Uterus (tissue), 2 donors: ENCODE measurements around the gene SHKBP1.

ENCODE experiments used
- CTCF ChIP-seq, 4 experiments: fragments of 200-600 bp in 2 of 4; fragments of 450-650 bp in 2 of 4; sonication (generic) in 2 of 4; IDR thresholded peaks; one replicate each; pipeline ENCODE4 v1.5.1; 2016 to 2019; ENCODE audit warnings: antibody characterized with exemption in 4 of 4, mild to moderate bottlenecking in 2 of 4, moderate library complexity in 1 of 4
- POLR2A ChIP-seq, 2 donors: fragments of 450-650 bp; IDR thresholded peaks; one replicate each; pipeline ENCODE4 v1.6.1; 2016; ENCODE audit warnings: antibody characterized with exemption in 2 of 2, mild to moderate bottlenecking in 1 of 2, moderate library complexity in 1 of 2

DNA sequence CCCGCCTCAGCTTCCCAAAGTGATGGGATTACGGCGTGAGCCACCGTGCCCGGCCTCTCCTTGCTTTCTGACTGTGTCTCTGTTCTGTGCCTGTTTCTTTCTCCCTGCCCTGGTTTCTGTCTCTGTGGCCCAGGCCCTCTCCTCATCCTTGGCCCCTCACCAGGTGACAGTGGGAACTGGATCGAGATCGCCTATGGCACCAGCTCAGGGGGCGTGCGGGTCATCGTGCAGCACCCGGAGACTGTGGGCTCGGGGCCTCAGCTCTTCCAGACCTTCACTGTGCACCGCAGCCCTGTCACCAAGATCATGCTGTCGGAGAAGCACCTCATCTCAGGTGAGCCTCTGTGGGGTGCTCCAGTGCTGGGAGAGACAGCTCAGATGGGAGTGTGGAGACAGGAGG, 9.9 kb downstream of the SHKBP1 start:
- no peak for TF ChIP-seq CTCF (IDR thresholded peaks at IDR 0.05)
- TF ChIP-seq POLR2A (IDR thresholded peaks at IDR 0.05) = no peak
